Measurements from ENCODE around the gene SAMD4A.

Gene SAMD4A

DNA sequence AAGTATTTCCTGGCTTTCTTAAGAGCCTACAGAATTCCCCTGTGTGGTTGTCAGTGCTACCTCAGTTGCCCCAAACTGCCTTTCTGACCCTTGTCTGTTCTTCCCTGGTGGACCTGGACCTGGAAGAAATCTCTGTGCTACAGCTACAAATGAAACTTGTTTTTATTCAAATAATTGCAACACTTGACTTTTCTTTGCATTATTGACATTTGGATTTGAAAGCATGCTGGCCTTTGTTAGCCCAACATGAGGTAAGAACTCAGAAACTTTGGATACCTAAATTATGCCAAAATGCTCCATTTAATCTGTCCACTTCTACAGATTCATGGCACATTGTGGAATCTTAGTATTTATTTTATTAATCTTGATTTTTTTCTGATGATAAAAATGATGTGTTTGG, 142.9 kb downstream of the SAMD4A start:
- DNase-seq = no peak

DNA sequence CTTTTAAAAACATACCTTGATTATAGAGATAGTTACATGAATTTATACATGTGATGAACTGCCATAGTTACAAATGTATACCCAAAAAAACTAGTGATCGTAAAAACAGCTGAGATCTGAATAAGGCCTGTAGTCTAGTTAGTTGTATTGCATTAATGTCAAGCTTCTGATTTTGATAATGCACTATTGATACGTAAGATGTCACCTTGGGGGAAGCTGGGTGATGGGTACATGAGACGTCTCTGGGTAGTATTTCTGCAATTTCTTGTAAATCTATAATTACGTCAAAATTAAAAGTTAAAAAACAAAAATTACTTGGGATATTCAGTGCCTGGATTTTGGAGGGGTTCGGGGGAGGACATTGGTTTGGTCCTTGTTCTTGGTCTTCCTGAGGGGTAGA, 144.4 kb downstream of the SAMD4A start:
- DNase-seq = no peak

DNA sequence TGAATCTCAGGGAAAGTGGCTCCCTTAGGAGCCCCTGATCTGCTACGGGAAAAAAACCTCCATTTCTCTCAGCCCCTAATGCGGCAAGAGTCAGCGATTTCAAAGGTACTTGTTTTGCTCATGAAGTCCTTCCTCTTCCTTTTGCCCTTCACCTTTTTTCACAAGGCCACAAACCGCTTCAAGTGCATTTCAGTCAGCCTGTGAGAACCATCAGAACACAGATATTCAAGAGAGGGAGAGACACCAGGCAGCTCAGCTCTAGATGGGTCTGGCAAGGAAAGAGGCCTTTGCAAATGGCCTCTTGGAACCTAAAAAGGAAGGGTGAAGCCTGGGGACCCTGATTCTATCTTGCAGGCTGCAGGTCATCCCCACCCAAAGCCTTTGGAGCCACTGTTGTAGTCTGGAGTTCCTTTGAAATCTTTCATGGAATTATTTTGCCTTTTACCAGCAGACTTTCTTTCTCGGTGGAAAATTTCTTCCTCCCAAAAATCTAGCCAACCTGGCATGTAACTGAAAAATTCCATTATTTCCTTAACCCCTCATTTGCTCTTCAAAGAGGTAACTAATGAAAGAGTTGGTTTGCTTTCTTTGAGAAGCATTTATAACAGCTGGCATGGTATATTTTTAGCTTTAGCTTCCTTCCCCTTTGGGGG, 145.0 kb downstream of the SAMD4A start:
- DNase-seq = no peak

DNA sequence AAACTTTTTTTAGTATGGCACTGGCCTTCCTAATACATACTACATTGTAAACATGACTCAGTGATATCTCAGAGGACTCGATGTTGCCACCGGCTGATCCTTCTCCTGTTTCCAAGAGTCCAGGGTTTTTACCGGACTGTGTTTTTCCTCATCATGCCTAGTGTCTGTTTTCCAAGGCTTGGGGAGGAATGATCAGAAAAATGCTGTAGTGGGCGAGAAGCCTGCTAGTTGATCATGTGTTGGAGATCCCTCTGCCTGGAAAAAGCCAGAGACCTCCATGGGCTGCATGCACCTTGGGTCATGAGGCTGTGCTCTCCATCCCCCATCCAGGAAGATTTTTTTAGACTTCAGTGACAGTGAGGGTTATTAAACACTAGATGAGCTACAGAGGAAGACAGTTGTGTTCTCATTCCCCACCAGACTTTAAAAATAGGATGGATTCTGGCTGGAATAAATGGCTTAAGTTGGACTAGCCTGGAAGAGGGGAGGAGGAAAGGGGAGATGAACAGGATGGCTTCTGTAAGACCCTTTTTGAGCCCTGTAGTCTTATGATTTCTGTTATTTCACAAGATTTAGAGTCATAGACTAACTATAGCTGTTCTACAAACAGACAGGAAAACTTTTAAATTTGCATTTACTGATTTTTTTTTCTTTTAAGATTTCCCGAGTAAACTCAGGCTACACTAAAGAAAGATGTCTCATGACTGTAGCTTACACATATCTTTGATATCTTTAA, 145.7 kb downstream of the SAMD4A start:
- DNase-seq = peak; percentile 23

DNA sequence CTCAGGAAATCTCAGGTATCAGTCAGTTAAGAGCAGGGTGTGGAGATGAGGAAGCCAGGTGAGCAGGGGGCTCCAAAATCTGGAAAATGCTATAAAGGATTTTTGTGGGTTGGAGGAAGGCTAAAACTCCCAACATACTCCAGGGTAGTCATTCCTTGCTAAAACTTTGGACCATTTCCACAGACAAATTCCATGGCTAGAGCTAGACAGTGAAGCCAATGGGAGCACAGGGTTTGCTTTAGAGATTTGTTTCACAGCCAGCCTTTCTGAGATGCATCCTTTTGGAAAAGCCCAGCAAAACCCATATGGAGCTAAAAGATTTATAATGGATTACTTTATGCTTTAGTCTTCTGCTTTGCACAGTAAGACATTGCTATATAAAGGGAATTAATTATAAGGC, 146.5 kb downstream of the SAMD4A start:
- no peak for DNase-seq

DNA sequence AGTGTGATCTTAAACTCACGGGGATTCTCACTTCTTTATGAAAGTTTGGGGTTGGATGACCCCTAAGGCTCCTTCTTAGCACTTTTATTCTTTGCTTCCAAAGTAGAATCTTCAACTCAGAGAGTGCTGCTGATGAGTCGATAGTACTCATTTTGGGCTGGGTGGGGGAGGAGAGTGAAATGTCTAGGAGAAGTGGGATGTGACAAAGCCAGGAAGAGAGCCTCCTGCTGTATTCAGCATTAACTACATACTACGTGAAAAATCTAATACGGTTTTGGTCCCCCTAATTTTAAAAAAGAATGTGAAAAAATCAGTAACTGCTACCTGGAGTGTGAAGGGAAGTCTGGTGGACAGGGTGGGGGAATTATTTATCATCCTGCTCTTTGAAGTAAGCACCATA, 148.3 kb downstream of the SAMD4A start:
- no peak for DNase-seq

DNA sequence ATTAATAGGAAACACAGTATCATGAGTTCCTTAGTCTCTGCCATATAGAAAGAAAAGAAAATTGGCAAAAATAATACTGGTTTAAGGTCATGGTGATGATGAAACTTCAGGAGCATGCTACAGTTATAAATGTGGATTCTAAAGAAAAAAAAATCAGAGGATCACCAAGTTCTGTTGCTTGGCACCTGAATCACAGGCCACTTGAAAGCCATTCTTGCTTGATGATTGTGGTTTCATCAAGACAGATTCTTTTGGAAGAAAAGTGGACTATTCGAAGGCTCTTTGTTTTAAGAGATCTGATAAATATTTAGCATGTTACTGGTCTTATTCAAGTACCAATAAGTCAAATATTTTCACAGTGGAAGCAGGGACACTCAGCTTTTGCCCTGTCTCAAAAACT, 148.9 kb downstream of the SAMD4A start:
- DNase-seq = no peak

DNA sequence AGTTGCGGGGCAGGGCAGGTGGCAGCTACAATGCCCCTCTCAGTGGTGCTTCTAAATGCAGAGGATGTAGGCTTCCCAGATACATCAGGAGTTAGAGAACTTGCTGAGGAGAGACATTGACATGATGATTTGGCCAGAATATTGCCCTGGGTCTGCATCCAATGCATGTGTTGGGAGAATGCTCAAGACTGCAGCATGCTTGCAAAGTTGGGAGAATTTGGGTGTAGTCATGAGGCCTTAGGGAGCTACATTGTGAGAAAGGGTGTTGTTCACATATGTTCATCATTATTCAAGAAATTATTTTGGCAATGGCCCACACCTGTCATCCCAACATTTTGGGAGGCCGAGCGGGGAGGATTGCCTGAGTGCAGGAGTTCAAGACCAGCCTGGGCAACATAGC, 149.9 kb downstream of the SAMD4A start:
- DNase-seq = no peak

DNA sequence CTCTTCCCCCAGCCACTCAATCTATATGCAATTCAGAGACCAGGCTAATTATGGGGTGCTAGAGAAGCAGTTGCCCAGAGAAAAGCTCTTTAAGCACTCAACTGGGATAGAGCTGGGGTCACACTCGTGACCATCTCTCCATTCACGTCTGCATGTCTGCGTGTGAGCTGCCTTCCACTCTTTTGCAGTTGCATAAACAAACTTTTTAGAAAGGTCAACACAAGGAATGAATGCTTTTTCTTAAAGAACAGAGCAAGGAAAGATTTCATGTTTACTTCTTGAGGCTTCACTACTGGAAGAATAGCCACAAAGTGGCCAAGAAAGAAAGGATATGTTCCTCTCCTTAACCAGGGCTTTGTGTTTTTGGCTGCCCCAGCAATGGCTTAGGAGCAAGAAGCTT, 151.1 kb downstream of the SAMD4A start:
- no peak for DNase-seq

DNA sequence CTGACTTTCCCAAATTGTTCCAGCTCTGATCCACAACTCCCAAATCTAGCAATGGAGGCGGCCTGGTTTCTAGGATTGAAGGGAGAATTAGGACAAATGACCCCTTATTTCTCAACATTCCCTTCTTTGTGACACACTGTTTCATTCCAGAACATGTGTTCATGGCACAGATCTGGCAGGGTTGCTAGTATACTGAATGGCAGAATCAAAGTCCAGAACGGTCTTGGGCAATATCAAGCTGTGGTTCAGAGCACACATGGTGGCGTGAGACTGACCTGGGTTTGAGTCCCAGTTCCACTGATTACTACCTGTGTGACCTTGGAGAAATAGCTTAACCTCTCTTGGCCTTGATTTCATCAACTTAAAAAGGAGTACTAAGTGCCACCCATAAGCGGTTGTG, 152.5 kb downstream of the SAMD4A start:
- DNase-seq = no peak

DNA sequence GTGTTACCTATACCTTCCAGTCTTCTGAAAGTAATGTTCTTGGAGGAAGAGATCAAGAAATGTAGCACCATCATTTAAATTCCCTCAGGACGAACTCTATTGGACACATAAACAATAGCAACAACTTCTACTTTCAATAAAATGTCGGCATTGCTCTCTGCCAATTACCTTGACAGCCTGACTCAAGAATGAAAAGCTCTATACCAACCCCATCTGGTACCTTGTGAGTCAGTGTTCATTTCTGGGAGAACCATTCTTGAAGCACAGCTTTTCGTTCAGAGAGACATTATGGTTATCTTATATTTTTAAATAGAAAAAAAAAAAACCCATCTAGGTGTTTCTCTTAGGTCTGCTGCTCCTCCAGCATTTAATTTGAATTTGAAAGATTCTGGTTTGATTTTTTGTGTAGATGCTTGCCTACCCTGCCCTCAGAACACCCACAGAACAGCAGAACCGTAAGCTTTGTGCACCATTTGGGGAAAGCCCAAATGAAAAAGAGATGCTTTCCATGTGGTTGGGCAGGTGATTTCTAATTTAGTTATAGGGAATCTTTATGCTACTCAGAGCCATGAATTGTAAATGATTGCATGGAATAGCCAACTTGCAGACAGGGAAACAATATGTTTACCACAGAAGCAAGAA, 156.0 kb downstream of the SAMD4A start:
- DNase-seq = peak; percentile 14

DNA sequence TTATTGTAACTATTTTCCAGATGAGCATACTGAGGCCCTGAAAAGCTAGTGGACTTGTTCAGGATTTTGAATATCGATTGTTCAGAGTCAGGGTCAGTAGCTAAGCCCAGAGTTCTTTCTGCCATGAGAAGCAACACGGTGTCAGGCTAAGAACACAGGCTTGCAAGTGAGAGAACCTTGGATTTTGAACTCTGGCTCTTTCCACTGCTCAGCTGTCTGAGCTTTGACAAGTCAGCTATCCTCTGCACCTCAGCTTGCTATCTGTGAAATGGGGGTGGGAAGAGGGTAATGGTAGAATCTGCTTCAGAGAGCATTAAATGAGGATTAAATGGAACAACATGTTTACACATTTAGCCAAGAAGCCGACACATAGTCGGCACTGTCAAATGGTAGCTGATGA, 157.2 kb downstream of the SAMD4A start:
- no peak for DNase-seq

DNA sequence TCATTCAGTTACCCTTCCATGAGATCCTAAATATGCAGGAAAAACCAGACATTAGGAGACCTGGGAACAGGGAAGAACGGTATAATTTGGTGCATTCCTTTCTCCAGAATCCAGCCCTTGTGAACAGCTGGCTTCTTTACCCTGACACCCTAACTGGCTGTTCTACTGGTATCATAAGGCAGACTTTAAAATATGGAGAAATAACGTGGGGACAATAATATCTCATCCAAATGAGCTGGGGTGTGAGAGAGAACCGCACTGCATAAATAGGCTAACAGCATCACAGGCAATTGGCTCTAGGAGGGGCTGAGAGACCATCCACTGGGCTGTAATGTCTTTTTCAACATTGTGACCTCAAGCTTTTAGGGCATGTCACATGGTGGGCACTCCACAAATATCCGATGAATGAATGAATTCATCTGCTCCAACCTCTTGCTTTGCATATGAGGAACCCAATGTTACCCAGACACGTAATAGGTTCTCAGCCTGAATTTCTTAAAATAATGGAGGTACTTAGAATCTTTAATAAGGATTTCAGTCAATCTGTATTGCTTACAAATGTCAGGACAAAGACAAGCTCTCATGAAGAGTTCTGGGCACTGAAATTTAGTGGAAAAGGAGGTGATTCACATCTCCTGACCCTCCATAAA, 157.9 kb downstream of the SAMD4A start:
- no peak for DNase-seq

DNA sequence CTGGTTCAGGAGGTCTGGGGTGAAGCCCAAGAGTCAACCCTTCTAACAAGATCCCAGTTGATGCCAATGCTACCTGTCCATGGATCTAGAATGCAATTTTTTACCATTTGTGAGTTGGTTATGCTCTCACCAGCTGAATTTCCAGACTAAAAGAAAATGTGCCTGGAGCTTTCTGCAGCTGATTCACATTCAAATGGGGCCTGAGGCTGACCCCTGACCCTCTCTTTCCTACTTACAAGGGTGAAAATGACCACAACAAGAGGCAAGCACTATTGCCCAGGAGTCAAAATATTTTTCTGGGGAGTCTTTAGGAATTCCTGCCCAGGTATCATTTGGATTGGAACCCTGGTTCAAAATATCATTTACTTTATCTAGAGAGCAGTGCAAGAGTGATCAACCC, 159.1 kb downstream of the SAMD4A start:
- DNase-seq = no peak

DNA sequence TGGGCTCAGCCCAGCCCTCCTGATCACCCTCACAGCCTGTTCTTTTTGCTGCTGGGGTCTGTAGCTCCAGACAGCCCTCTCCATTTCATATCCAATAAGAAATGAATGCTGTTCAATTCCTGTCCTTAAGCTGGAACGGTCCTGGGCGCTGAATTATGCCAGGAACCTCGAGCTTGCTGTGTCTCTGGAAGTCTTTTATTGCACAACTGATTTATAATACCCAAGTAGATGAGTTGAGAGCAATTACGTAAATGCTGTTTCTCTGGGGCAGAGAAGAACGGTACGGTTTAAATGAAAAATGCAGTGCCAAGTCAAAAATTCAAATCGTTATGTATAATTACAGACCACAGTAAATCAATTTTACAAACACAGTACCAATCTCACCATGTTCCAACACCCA, 161.0 kb downstream of the SAMD4A start:
- DNase-seq = no peak

DNA sequence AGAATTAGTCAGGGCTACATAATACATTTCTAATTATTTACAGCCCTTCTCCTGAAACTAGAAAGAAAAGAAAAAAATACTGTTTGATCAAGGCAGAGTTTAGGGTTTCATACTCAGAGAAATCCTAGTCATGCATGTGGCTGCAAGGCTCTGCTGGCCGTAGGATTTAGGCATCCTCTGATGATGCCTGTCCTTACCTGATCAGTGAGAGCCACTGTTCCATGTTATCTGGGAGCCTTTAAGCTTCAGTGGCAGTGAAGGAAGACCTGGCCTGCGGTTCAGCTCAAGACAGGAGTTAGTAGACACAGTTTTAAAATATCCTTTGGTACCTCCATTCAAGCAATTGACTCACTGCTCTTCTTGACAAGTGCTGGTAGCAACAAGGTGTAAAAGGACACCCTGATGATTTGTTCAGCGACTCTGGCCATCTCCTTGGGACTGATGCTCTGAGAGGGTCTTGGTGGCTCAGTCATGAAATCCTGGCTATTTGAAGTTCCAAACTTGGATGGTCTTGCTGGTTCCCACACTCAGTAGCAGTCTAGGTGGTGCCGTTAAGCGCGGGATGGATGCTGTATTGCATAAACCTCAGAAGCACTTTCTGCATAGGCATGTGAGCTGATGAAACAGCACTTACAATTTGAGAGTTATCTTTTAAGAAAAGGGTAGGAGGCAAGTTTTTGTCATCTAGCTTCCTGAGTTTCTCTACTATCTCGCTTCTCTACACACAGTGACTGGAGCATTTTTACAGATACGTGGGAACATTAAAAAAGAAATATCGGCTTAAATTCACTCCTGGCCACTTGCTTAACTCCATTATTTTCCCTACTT, 162.0 kb downstream of the SAMD4A start:
- DNase-seq = no peak

DNA sequence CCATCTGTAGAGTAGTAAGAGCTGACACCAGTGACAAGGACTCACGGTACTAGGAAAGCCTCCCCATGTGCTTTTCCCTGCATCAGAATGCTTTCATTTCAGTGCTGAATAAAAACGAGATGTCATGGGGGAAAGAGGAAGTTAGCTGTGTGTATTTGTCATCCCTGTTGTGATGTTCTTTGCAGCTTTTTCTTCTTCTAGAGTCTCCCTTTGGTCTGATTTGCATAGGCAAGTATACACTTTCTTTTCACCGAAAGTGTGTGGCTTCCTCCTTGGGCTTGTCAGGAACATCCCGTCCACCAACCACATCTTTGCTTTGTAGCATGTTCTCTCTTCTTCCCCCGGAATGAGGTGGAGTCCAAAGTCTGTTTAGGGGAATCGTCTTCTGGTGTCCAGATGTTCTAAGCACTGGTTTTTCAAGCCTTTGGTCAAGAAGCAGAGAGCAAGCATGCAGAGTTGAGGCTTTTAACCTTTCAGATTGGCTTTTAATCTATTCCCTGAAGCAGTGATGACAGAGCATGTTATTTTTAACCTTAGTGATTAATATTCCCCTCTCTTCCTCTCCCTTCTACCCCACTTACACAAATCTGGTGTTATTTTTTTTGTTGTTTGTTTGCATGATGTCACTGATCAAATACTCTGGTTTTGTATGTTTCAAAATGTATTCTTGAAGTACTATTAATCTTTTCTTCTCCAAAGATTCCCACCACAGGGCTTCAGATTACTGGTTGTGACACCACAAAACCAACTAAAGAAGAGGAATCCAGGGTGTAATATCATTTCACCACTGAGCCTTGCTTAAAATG, 163.4 kb downstream of the SAMD4A start:
- peak; percentile 17 for DNase-seq

DNA sequence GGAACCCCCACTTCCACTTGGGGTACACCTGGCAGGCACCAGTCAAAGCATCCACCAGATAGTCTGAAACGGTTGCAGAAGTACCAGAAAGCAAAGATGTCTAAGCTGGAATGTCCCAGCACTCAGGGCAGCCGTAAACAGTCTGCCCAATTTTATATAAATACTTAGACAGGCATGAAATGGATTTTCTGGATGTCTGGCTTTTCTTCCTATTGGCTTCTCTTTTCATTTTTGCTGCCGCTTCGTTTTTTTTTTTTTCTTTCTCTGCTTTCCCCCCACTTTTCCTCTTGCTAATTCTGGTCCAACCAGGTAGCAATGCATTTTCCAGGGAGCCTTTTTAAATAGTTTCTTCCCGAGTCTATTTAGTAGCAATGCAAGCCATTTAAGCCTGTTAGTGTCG, 168.0 kb downstream of the SAMD4A start:
- no peak for DNase-seq

DNA sequence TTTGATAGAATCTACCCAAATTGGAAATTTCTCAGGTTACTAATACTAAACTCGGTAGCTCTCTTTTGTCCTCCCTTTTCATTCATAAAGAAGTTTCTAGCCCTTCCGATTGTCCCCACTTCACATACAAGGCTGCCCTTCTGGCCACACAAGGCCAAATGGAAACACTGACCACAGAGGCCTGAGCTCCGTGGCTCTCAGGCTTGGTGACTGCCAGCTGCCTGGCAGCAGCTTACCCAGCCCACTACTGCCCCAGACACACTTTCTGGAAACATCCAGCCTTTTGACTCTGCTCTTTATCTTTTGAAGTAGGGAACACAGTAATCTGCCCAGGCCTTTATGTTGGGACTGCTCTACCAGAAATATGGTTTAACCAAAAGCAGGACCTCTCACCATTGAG, 168.5 kb downstream of the SAMD4A start:
- DNase-seq = peak; percentile 12

DNA sequence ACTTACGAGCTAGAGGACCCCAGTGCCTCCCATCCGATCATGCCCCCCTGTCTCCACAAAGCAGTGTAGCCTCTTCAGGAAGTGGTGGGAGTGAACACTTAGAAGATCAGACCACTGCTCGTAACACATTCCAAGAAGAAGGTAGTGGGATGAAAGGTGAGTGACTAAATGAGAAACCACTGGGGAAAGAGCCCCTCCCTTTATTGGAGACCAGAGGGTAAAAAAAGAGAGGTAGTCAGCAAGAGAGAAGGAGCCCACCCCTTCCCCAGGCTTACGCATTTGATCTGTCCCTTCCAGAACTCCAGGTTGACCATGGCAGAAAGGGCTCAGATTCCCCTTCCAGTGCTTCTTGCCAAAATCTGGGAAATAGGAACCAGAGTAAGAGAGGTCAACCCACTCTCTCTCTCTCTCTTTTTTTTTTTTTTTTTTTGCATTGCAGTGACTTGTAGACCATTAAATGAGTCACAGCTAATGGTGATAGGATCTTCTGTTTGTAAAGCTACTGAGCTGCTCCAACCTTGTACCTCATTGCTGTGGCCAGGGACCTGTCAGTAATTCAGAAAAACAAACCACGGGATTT, 170.3 kb downstream of the SAMD4A start:
- DNase-seq = no peak

DNA sequence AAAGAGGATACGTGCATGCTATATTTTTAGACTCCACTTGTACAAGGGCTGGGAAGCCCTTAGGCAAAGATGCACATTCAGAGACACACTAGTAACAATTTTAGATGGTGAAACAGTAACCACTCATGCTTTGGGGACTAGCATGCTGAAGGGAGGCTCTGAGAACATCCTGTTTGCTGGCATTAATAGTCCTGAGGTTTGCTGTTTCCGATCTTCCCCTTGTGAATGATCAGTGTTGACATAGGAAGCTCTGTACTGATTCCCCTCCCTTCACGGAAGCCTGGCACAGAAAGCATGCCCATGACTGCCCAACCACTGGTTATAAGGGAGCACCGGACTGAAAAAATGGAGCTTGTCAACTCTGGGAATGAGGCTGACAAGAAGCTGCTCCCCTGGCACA, 171.1 kb downstream of the SAMD4A start:
- DNase-seq = peak; percentile 6

DNA sequence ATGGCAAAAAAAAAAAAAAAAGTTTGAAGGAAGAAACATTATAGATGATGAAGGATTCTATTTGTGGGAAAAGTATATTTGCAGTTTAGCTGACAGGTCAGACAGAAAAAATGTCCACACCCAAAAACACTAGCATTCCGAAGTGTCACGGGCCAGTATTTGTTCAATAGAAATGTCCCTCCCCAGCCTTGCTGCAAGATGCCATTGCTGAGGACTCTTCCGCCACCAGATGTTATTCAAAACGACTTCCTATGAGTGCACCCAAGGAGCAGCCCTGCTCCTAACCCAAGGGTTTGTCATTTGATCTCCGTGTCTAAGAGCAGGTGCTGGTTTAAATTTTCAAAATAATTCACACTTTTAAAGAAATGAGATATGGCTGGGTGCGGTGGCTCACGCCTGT, 172.6 kb downstream of the SAMD4A start:
- no peak for DNase-seq
